T-helper 1 cell treated with Interleukin-12 subunit alpha and Interleukin-12 subunit beta and Interleukin-4 antibody, amounts not matched to agents 30 ng/mL and 1 ng/mL, for 36 hours (primary cell): ENCODE data around the gene SMCR8. TPM values are rescaled to one million over a fixed set of nuclear protein-coding genes. Genes with fewer than 3 reads are reported as not detected.
"Not testable (repeated sequence)": the region's sequence is repeated elsewhere in the genome, so short reads cannot be mapped to it uniquely, and the experiment has no call there.

Experiments used
- intact Hi-C: fragments of 100-400 bp; cut with micrococcal nuclease; formaldehyde crosslinking; loops from one replicate; pipeline ENCODE4 v1.15.1; 2024
- total RNA-seq: library from RNA; stranded (reverse); gene quantifications from 2 replicates; pipeline ENCODE4 v1.2.3, GENCODE V29; 2022

The SMCR8 gene
- total RNA-seq, 1 donor from 2014 or later, result 31.0 TPM

DNA sequence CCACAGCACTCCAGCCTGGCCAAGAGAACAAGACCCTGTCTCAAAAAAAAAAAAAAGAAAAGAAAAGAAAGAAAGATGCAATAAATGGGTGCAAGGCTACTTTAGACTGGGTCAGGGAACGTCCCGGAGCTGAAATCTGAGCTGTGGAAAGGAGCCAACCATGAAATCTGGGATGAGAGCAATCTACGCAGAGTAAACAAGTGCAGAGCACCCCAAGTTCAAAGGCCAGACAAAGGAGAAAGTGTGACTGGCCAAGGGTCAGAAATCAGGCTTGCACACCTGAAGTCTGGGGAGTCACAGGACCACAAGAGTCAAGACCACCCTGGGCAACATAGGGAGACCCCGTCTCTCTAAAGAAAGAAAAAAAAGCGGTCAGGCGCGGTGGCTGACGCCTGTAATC lies 45.4 kb downstream of the SMCR8 start:
- intact Hi-C loops, result loop anchor here (5.0 kb wide), 1 partner anchor 52 kb away; no protein-coding TSS in a partner anchor

DNA sequence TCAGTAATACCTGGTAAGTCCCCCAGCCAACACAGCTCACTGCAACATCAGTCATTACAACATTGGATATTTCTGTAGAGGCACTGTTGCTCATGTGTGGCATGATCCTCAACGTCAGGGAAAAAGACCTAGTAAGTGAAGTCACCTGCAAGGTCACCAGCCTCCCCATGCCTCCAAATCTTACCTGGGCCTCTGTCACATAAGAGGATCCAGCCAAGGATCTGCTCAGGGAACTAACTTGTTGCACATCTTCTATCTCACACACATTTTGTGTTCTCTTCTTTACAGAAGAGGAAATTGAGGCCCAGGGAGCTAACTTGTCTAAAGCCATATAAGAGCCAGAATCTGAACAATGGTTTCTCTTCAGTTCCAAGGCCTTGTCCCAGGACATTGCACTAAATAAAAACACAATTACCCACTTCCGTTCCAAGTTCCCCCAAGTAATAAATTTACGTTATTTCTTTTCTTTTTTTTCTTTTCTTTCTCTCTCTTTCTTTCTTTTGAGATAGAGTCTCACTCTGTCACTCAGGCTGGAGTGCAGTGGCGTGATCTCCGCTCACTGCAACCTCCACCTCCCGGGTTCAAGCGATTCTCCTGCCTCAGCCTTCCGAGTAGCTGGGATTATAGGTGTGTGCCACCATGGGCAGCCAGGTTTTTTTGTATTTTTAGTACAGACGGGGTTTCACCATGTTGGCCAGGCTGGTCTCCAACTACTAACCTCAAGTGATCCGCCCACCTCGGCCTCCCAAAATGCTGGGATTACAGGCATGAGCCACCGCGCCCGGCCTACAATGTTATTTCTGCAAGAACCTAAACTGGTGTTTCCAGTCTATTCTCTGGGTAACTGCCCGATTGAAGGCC lies 47.0 kb downstream of the SMCR8 start:
- intact Hi-C loops, result loop anchor here (2.0 to 5.0 kb wide), 6 partner anchors 47 to 495 kb away; partner anchors contain the start of genes ALKBH5, LLGL1, MIEF2 and SMCR8

DNA sequence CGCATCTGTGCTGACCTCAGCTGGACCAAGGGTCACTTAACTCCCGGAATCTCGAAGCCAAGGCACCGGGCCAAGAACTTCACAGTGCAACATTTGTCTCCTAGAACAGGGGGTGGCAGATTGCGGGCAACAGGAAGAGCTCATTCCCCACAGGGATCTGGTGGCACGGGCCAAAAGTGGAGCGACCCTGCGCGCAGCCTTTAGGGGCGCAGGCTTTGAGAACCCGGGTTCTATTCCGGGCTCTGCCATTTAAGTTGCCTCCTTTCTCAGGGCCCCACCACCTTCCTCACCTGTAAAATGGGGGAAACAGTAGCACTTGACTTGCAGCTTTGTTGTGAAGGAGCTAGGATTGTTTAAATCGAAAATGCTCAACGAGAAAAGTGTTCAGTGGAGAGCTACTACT lies 47.6 kb downstream of the SMCR8 start:
- intact Hi-C loops, result loop anchor here (2.0 to 5.0 kb wide), 6 partner anchors 48 to 494 kb away; partner anchors contain the start of genes ALKBH5, LLGL1, MIEF2 and SMCR8

DNA sequence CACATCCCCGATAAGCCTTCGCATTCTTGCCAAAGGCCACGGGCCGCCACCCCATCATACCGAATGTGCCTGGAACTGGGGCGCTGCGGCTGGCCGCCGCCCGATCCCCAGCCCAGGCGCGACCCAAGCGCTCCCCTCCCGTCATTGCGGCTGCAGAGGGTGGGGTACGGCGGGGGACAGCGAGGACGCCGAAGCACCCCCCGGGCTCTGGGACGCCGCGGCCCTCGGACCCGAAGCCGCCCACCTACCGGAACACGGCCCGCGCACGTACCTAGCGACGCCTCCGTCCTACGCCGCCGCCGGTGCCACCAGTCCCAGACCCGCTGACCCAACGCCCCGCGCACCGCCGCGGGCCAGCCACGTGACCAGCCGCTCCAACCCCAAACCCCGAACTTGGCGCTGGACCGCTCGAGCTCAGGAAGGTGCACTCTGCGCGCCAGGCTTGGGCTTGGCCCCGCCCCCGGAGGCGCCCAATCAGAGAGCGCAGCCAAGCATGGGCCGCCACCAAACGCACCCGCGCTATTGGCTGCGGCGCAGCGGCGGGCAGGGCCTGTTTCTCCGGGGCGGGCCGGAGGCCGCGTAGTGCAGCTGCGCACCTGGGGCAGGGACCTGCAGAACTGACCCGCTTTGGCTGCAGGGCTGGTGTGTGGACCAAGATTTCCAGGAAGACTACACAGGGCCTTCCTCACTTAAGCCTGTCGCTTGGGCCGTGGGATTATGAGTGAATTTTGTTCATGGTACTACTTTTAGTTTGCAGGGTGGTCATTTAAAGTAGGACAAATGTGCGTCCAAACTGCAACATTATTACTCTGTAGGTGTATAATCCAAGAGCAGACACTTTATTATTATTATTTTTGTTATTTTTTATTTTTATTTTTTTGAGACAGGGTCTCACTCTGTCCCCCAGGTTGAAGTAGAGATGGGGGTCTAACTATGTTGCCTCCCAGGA lies 48.3 kb downstream of the SMCR8 start, which contains the start of gene SHMT1:
SHMT1 (minus strand) TSS at position 450 of the 949 bp plus-strand sequence. CDS start 7,569 bp downstream, outside the sequence.
- intact Hi-C loops, result loop anchor here (2.0 to 5.0 kb wide), 6 partner anchors 49 to 493 kb away; partner anchors contain the start of genes ALKBH5, LLGL1, MIEF2 and SMCR8

DNA sequence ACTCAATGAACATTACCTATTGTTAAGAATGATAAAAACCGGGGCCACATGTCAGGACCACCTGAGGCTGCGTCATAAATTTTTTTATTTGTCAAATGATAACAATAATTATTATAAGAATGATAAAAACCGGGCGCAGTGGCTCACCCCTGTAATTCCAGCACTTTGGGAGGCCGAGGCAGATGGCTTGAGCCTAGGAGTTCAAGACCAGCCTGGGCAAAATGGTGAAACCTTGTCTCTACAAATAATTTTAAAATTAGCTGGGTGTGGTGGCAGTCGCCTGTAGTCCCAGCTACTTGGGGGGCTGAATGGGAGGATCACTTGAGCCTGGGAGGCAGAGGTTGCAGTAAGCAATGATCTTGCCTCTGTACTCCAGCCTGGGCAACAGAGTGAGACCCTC lies 49.1 kb downstream of the SMCR8 start:
- intact Hi-C loops, result loop anchor here (5.0 kb wide), 1 partner anchor 48 kb away; no protein-coding TSS in a partner anchor

DNA sequence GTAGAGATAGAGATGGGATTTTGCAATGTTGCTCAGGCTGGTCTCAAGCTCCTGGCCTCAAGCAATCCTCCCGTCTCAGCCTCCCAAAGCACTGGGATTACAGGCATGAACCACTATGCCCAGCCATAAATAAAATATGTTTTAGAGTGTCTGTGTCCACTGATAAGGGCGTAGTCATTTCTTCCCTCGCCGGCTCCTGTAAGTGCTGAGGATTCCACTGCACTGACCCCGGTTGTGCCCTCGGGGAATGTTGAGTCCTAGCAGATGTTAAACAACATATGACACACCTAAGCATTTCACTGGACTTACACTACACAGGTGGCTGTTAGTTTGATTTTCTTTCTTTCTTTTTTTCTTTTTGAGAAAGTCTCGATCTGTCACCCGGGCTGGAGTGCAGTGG lies 53.9 kb downstream of the SMCR8 start:
- intact Hi-C loops, result no loop called here

DNA sequence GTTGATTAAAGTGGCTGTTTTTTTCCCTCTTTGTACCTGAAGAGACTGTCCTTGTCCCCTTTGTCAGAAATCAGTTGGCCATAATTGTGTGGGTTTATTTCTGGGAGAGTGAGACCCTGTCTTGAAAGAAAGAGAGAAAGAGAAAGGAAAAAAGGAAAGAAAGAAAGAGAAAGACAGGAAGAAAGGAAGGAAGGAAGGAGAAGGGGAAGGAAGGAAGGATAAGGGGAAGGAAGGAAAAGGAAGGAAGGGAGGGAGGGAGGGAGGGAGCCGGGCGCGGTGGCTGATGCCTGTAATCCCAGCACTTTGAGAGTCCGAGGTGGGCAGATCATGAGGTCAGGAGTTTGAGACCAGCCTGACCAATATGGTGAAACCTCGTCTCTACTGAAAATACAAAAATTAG lies 55.7 kb downstream of the SMCR8 start:
- intact Hi-C loops, result no loop called here

DNA sequence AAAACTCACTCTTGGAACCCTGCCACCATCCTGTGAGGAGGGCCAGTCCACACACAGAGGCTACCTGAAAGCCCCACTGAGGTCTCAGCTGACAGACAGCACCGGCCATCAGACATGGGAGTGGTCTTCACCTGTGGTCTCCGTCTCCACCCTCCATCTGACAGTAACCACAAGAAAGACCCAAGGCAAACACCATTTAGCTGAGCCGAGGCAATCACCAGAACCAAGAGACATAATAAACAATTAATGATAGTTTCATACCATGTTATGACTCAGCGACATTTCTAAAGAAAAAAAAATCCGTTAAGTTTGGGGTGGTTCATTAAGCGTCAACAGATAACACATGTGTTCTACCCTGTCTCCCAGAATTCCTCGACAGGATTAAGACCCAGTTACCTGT lies 56.4 kb downstream of the SMCR8 start:
- intact Hi-C loops, result no loop called here

DNA sequence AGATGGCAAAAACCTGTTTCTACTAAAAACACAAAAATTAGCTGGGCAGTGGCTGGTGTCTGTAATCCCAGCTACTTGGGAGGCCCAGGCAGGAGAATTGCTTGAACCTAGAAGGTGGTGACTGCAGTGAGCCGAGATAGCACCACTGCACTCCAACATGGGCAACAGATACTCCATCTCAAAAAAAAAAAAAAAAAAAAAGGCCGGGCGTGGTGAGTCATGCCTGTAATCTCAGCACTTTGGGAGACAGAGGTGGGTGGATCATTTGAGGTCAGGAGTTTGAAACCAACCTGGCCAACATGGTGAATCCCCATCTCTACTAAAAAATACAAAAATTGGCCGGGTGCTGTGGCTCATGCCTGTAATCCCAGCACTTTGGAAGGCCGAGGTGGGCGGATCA lies 58.1 kb downstream of the SMCR8 start:
- intact Hi-C loops, result not testable (repeated sequence)

DNA sequence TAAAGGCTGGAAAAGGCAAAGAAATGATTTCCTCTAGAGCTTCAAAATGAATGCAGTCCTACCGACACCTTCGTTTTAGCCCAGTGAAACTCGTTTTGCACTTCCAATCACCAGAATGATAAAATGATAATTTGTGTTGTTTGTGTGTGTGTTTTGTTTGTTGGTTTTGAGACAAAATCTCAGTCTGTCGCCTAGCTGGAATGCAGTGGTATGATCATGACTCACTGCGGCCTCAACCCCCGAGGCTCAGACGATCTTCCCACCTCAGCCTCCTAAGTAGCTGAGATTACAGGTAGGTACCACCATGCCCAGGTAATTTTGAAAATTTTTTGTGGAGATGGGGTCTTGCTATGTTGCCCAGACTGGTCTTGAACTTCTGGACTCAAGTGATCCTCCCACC lies 59.1 kb downstream of the SMCR8 start:
- intact Hi-C loops, result no loop called here

Other genes starting within 250 kb of the SMCR8 start
- gene DRG2, start 227.3 kb upstream of the SMCR8 start, total RNA-seq, result 61.2 and 62.4 TPM in 2 replicates
- gene MYO15A, start 206.5 kb upstream of the SMCR8 start, total RNA-seq, result 0.42 and 0.83 TPM in 2 replicates
- 98.7 and 100 TPM in 2 replicates for gene ALKBH5, start 131.5 kb upstream of the SMCR8 start, total RNA-seq
- gene LLGL1, start 89.7 kb upstream of the SMCR8 start, total RNA-seq, result 20.0 and 21.9 TPM in 2 replicates
- 265 and 288 TPM in 2 replicates for gene FLII, start 56.6 kb upstream of the SMCR8 start, total RNA-seq
- gene MIEF2, start 54.6 kb upstream of the SMCR8 start, total RNA-seq, result 8.9 TPM in 2 replicates
- gene TOP3A, start 299 bp upstream of the SMCR8 start, total RNA-seq, result 72.0 and 73.0 TPM in 2 replicates
- gene SHMT1, start 48.3 kb downstream of the SMCR8 start, total RNA-seq, result 42.8 and 43.3 TPM in 2 replicates
- not detected in 2 replicates for gene EVPLL, start 62.5 kb downstream of the SMCR8 start, total RNA-seq
- 0.37 and 0.64 TPM in 2 replicates for gene LGALS9C, start 161.5 kb downstream of the SMCR8 start, total RNA-seq